NCI-H526 treated with DMSO at 0.1 percent for 48 hours (cell line): ENCODE results near the gene UPP1.
A peak's percentile ranks its signal among the peaks of the same experiment; 100 is the strongest.

Source experiments
- DNase-seq: peaks from one replicate; lab custom pipeline; 2025; lab: John Stamatoyannopoulos, UW

UPP1 gene

GRCh38 chr7:48085942-48086341 lies 3.1 kb upstream of the UPP1 start:
- DNase-seq, result no peak

- DNase-seq, result no peak
Measured at GRCh38 chr7:48087349-48087748, 1.7 kb upstream of the UPP1 start.

- DNase-seq, result peak; percentile 62
Measured at GRCh38 chr7:48088559-48089045, 463 bp upstream of the UPP1 start.

GRCh38 chr7:48090095-48090805 lies 1.2 kb downstream of the UPP1 start:
- DNase-seq, result no peak

- no peak for DNase-seq
Measured at GRCh38 chr7:48091506-48092433, 2.7 kb downstream of the UPP1 start.

- no peak for DNase-seq
Measured at GRCh38 chr7:48094861-48095293, 5.8 kb downstream of the UPP1 start.

GRCh38 chr7:48096273-48096672 lies 7.2 kb downstream of the UPP1 start:
- no peak for DNase-seq

GRCh38 chr7:48097521-48098231 lies 8.6 kb downstream of the UPP1 start:
- DNase-seq, result no peak

- DNase-seq, result no peak
Measured at GRCh38 chr7:48098846-48099245, 9.8 kb downstream of the UPP1 start.

GRCh38 chr7:48099781-48100180 lies 10.7 kb downstream of the UPP1 start:
- DNase-seq, result no peak

GRCh38 chr7:48101352-48101751 lies 12.3 kb downstream of the UPP1 start:
- DNase-seq, result no peak

GRCh38 chr7:48101968-48102367 lies 12.9 kb downstream of the UPP1 start:
- DNase-seq, result no peak

- DNase-seq, result no peak
Measured at GRCh38 chr7:48102530-48102929, 13.5 kb downstream of the UPP1 start.

GRCh38 chr7:48105045-48105444 lies 16.0 kb downstream of the UPP1 start:
- no peak for DNase-seq

GRCh38 chr7:48106906-48107659 lies 18.0 kb downstream of the UPP1 start:
- no peak for DNase-seq

- DNase-seq, result no peak
Measured at GRCh38 chr7:48107926-48108472, 18.9 kb downstream of the UPP1 start.

- DNase-seq, result no peak
Measured at GRCh38 chr7:48108959-48109847, 20.1 kb downstream of the UPP1 start.

- DNase-seq, result peak; percentile 16
Measured at GRCh38 chr7:48109848-48110663, 21.0 kb downstream of the UPP1 start.

- DNase-seq, result no peak
Measured at GRCh38 chr7:48110868-48111267, 21.8 kb downstream of the UPP1 start.
